Astrocyte of the cerebellum (primary cell): ENCODE results near the gene PLEKHM3.

Experiments used
- DNase-seq: peaks from one replicate; pipeline ENCODE4 v3.0.0-alpha.2; 2011; ENCODE audit warnings: low read depth
- H3K4me3 ChIP-seq: 2 replicates; pipeline ENCODE4 v1.5.1; 2011; ENCODE audit warnings: mild to moderate bottlenecking, low read depth, low read length, moderate library complexity
- in situ Hi-C: cut with HindIII; loops from 2 replicates; pipeline ENCODE4 v1.10.0; 2017; ENCODE audit warnings: low sequenced_read_pairs
- TF ChIP-seq, protein P1 (sequence below): IDR thresholded peaks from 2 replicates; pipeline ENCODE4 v1.5.1; 2012; ENCODE audit warnings: low read length, low read depth, moderate library complexity, mild to moderate bottlenecking; ENCODE audit errors: missing control alignments

PLEKHM3 gene

DNA sequence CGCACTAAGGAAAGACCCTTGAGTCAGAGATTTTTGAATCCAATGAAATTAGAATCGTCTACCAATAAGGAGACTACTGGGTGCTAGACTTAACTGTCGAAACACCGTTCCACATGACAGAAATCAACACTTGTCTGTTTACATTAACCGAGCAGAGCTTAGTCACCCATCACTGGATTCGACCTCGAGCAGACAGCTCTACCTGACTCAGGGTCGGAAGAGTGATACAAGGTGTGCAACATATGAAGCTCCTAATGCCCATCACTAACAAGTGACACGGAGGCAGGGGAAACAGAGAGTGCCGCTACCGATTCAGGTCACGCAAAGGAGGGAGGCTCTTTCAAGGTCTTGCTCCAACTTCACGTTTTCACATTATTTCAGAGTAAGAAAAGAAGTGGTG lies 201.5 kb downstream of the PLEKHM3 start:
- TF ChIP-seq, protein P1, sequence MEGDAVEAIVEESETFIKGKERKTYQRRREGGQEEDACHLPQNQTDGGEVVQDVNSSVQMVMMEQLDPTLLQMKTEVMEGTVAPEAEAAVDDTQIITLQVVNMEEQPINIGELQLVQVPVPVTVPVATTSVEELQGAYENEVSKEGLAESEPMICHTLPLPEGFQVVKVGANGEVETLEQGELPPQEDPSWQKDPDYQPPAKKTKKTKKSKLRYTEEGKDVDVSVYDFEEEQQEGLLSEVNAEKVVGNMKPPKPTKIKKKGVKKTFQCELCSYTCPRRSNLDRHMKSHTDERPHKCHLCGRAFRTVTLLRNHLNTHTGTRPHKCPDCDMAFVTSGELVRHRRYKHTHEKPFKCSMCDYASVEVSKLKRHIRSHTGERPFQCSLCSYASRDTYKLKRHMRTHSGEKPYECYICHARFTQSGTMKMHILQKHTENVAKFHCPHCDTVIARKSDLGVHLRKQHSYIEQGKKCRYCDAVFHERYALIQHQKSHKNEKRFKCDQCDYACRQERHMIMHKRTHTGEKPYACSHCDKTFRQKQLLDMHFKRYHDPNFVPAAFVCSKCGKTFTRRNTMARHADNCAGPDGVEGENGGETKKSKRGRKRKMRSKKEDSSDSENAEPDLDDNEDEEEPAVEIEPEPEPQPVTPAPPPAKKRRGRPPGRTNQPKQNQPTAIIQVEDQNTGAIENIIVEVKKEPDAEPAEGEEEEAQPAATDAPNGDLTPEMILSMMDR: no peak
- H3K4me3 ChIP-seq: no peak overlapping the region
- in situ Hi-C loops: no loop called here
- no peak for DNase-seq

DNA sequence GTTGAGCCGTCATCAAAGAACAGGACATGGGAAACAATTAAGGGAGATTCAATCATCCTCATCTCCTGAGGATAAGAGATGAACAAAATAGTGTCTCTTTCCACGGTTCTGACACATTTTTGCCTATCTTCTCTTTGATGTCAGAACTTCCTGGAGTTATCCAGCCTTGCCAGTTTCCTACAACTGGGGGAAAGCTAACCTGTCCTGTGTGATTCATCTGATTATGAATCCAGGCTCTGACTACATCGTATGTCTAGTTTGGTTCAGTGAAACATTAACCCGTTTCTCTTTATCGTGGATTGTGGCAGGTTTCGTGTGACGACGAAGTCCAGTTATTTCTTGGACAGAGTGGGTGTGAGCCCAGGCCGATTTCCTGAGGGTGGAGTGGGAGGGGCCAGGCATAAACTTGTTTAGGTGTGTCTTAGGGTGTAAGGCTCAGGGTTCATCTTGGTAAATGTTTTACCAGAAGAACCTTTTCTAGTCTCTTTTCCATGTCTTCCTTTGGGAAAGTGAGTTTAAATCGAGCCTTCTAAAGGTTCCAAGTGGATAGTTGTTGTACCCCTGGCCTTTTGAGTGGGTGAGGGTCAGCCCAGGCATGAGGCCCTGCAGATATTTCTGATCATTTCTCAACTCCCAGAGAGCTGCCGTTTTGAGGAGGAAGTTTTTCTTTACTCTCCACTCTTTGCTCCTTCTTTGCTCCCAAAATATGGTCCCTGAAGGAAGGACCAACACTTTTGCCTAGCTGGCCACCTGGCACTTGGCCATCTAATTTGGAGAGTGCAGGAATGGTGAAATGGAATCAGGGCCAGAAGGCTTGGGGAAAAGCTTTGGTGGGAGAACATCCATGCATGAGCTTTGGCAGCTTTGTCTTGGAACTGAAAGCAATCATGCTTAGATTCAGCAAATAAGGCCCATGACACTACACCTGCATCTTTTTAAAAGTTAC lies 205.2 kb downstream of the PLEKHM3 start:
- TF ChIP-seq, protein P1: no peak
- in situ Hi-C loops: no loop called here
- H3K4me3 ChIP-seq: no peak overlapping the region
- DNase-seq: no peak

DNA sequence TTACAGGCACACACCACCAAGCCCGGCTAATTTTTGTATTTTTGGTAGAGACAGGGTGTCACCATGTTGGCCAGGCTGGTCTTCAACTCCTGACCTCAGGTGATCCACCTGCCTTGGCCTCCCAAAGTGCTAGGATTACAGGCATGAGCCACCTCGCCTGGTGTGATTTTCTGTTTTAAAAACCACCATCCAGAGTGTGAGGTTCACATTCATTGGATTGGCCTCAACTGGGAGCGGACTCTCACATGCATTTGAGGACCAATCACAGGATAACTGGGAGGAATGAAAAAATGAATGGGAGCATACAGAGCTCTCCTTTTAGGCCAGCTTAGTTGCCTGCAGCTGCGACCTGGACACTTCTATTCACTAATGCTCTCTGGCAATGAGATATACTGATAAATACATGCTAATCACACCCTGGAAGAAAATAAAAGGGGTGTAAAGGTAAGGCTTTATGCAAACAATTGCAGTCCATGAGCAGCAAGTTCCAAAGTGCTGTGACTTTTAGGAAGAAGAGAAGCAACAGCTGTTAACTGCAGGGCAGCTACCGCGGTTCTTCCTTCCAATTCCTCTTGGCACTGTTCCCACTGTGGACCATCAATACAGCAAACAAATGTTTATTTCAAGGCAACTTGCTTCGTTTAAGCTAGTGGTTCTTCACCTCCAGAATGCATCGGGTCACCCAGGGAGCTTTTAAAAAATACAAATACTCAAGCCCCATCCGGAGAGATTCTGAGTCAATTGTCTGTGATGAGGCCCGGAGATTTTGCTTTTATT lies 206.1 kb downstream of the PLEKHM3 start:
- DNase-seq: no peak
- TF ChIP-seq, protein P1: no peak
- in situ Hi-C loops: no loop called here

DNA sequence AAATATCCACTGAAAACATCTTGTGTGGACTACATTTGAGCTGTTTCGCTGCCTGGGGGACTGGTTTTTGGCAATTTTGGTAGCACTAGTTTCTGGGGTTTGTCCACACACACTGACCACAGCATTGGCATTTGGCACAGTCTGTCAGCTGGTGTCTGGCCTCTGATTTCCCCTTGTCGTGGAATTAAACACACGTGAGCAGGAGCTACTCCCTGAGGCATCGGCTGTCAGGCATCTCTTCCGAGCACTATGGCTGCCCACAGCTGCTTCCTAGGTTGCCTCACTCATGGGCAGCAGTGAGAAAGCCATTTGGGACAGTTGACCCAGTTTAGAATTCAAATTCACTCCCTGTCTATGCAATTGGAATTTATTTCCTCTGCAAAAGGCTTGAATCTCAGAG lies 208.8 kb downstream of the PLEKHM3 start:
- in situ Hi-C loops: no loop called here
- TF ChIP-seq, protein P1: no peak
- H3K4me3 ChIP-seq: no peak overlapping the region
- no peak for DNase-seq

More for the DNA sequence above, 206.1 kb downstream of the PLEKHM3 start:
- H3K4me3 ChIP-seq: no peak overlapping the region

DNA sequence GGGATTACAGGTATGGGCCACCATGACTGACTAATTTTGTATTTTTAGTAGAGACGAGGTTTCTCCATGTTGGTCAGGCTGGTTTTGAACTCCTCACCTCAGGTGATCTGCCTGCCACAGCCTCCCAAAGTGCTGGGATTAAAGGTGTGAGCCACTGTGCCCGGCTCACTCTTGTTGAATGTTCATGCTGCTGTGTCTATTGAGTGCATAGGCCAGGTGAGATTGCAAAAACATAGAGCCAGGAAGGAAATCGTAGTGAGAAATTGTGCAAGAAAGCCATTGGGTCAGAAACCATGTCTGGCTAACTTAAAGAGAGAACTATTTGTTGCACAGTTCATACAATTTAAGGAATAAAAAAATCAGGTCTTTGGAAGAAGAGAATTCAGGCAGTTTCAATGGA lies 210.1 kb downstream of the PLEKHM3 start:
- in situ Hi-C loops: no loop called here
- DNase-seq: no peak
- TF ChIP-seq, protein P1: no peak
- H3K4me3 ChIP-seq: no peak overlapping the region

DNA sequence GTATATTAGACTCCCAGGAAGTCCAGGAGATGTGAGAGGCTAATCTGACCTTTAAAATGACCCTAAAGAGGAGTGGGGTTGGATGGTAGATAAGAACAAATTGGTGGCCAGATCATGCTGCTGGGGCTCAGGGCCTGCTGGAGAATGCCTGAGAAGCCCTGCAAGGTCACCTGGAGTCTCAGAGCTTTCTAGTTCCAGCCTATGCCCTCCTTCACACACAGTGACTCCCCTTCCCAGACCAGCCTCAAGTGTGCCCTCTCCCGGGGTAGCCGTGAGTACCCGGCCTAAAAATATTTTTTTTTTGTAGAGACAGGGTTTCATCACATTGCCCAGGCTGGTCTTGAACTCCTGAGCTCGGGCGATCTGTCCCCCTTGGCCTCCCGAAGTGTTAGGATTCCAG lies 211.4 kb downstream of the PLEKHM3 start:
- H3K4me3 ChIP-seq: no peak overlapping the region
- no peak for DNase-seq
- TF ChIP-seq, protein P1: no peak
- in situ Hi-C loops: no loop called here
